Upper lobe of left lung (tissue), 4 donors: Measurements from ENCODE around the gene EXOC3.

Experiments used
- CTCF ChIP-seq, 6 experiments: fragments of 450-650 bp in 4 of 6; fragments of 200-600 bp in 2 of 6; sonication (generic) in 2 of 6; IDR thresholded peaks; one replicate each; pipeline ENCODE4 v1.5.1; 2016 to 2019; ENCODE audit warnings: antibody characterized with exemption in 6 of 6
- POLR2A ChIP-seq, 4 donors: fragments of 450-650 bp; IDR thresholded peaks; one replicate each; pipeline ENCODE4 v1.5.1; 2016 to 2017; ENCODE audit warnings: antibody characterized with exemption in 4 of 4, mild to moderate bottlenecking in 2 of 4
- POLR2AphosphoS5 ChIP-seq, 2 donors: sonication (generic); formaldehyde crosslinking; IDR thresholded peaks; one replicate each; pipeline ENCODE4 v1.5.1; 2017; ENCODE audit warnings: antibody characterized with exemption in 2 of 2

GRCh38 chr5:460273-460625, 17.3 kb downstream of the EXOC3 start:
- TF ChIP-seq CTCF (IDR thresholded peaks at IDR 0.05) (no peak), POLR2AphosphoS5 (IDR thresholded peaks at IDR 0.05) (no peak), POLR2A (IDR thresholded peaks at IDR 0.05) (no peak)
